Astrocyte (in vitro differentiated cells and primary cell): ENCODE results near the gene TOX3. TPM values are rescaled to one million over a fixed set of nuclear protein-coding genes. Genes with fewer than 3 reads are reported as not detected.

Source experiments
- DNase-seq: peaks from one replicate; pipeline ENCODE4 v3.0.0-alpha.2; 2010; ENCODE audit warnings: low read depth
- FAIRE-seq: peaks from 2 replicates; lab custom pipeline; 2011; peaks lifted over from hg19 to GRCh38; lab: Jason Lieb, UNC
- H2AFZ ChIP-seq: 2 replicates; pipeline ENCODE4 v1.6.0; 2012; ENCODE audit warnings: low read depth, low read length, inconsistent platforms
- H3K27ac ChIP-seq: 2 replicates; pipeline ENCODE4 v1.5.1; 2011; ENCODE audit warnings: low read depth, low read length, inconsistent platforms
- H3K27me3 ChIP-seq: 2 replicates; pipeline ENCODE4 v1.6.0; 2011; ENCODE audit warnings: low read length, inconsistent platforms; ENCODE audit not compliant: insufficient read depth
- H3K36me3 ChIP-seq: 2 replicates; pipeline ENCODE4 v1.5.1; 2011; ENCODE audit warnings: low read length, inconsistent platforms; ENCODE audit not compliant: insufficient read depth
- H3K4me1 ChIP-seq: 2 replicates; pipeline ENCODE4 v1.5.1; 2011; ENCODE audit warnings: low read length, inconsistent platforms; ENCODE audit not compliant: insufficient read depth
- H3K4me2 ChIP-seq: 2 replicates; pipeline ENCODE4 v1.6.0; 2012; ENCODE audit warnings: low read length, inconsistent platforms
- H3K4me3 ChIP-seq: 2 replicates; pipeline ENCODE4 v1.5.1; 2011; ENCODE audit warnings: low read depth, mild to moderate bottlenecking, low read length, inconsistent platforms; ENCODE audit not compliant: insufficient read depth
- H3K79me2 ChIP-seq: 2 replicates; pipeline ENCODE4 v1.6.0; 2012; ENCODE audit warnings: mild to moderate bottlenecking, low read length, inconsistent platforms; ENCODE audit not compliant: insufficient read depth
- H3K9ac ChIP-seq: 2 replicates; pipeline ENCODE4 v1.6.0; 2012; ENCODE audit warnings: mild to moderate bottlenecking, low read length, inconsistent platforms
- H3K9me3 ChIP-seq: 2 replicates; pipeline ENCODE4 v1.5.1; 2012; ENCODE audit warnings: low read depth, mild to moderate bottlenecking, low read length, inconsistent platforms; ENCODE audit not compliant: insufficient read depth
- H4K20me1 ChIP-seq: 2 replicates; pipeline ENCODE4 v1.6.0; 2012; ENCODE audit warnings: low read length, inconsistent platforms; ENCODE audit not compliant: insufficient read depth
- H3K27ac Mint-ChIP-seq: one replicate; pipeline ENCODE4 v1.8.0; 2021; ENCODE audit warnings: mild to moderate bottlenecking, mixed read lengths; ENCODE audit not compliant: unreplicated experiment
- H3K27me3 Mint-ChIP-seq: one replicate; pipeline ENCODE4 v1.8.0; 2021; ENCODE audit warnings: low read depth, mixed read lengths; ENCODE audit not compliant: unreplicated experiment
- H3K36me3 Mint-ChIP-seq: one replicate; pipeline ENCODE4 v1.8.0; 2021; ENCODE audit warnings: low read depth, mixed read lengths; ENCODE audit not compliant: unreplicated experiment
- H3K4me1 Mint-ChIP-seq: one replicate; pipeline ENCODE4 v1.8.0; 2021; ENCODE audit warnings: low read depth, mixed read lengths; ENCODE audit not compliant: unreplicated experiment
- H3K4me3 Mint-ChIP-seq: one replicate; pipeline ENCODE4 v1.8.0; 2021; ENCODE audit warnings: mild to moderate bottlenecking, moderate library complexity, mixed read lengths; ENCODE audit not compliant: unreplicated experiment
- H3K9me3 Mint-ChIP-seq: one replicate; pipeline ENCODE4 v1.8.0; 2021; ENCODE audit warnings: mild to moderate bottlenecking, mixed read lengths; ENCODE audit not compliant: unreplicated experiment
- CTCF ChIP-seq: IDR thresholded peaks from 2 replicates; pipeline ENCODE4 v1.5.1; 2011; ENCODE audit warnings: low read depth, mild to moderate bottlenecking, inconsistent platforms, low read length, moderate library complexity; ENCODE audit not compliant: insufficient read depth
- EZH2 ChIP-seq: IDR thresholded peaks from 2 replicates; pipeline ENCODE4 v1.6.1; 2012; ENCODE audit warnings: mild to moderate bottlenecking, low read length, inconsistent platforms; ENCODE audit not compliant: insufficient read depth
- total RNA-seq: library from RNA; stranded (reverse); gene quantifications from 2 replicates; pipeline ENCODE4 v1.2.1, GENCODE V29; 2021

The TOX3 gene
- total RNA-seq, 1 donor from 2014 or later, result 2.3 TPM

- Histone ChIP-seq H3K4me1 (peaks cover 2% of the 10 kb centered on the region), H3K36me3 (no peaks in the 10 kb centered on the region), H3K9me3 (no peaks in the 10 kb centered on the region), H3K4me3 (no peak overlapping the region), H3K27ac (no peak overlapping the region), H3K4me2 (no peak overlapping the region), H4K20me1 (no peaks in the 10 kb centered on the region), H3K9ac (no peak overlapping the region), H3K79me2 (no peaks in the 10 kb centered on the region), H3K27me3 (no peaks in the 10 kb centered on the region), H2AFZ (no peak overlapping the region)
- DNase-seq (no peak), FAIRE-seq (no peak)
- no peak for TF ChIP-seq CTCF
- TF ChIP-seq EZH2, result no peak
- no peak overlapping the region for H3K4me3 Mint-ChIP-seq
- H3K9me3 Mint-ChIP-seq, result no peaks in the 10 kb centered on the region
- no peaks in the 10 kb centered on the region for H3K27me3 Mint-ChIP-seq
- H3K36me3 Mint-ChIP-seq, result no peaks in the 10 kb centered on the region
- no peak overlapping the region for H3K27ac Mint-ChIP-seq
- peaks cover 5% of the 10 kb centered on the region for H3K4me1 Mint-ChIP-seq
These were observed 54.1 kb downstream of the TOX3 start for GRCh38 chr16:52492789-52493357.

- Mint-ChIP-seq H3K36me3 (no peaks in the 10 kb centered on the region), H3K4me1 (no peaks in the 10 kb centered on the region), H3K27me3 (no peaks in the 10 kb centered on the region), H3K27ac (no peak overlapping the region), H3K9me3 (no peaks in the 10 kb centered on the region), H3K4me3 (no peak overlapping the region)
- no peak overlapping the region for H3K4me3 ChIP-seq
- H3K9ac ChIP-seq, result no peak overlapping the region
- FAIRE-seq, result no peak
- no peak overlapping the region for H2AFZ ChIP-seq
- DNase-seq, result no peak
- no peak overlapping the region for H3K4me2 ChIP-seq
- TF ChIP-seq EZH2, result no peak
- no peak for TF ChIP-seq CTCF
- no peaks in the 10 kb centered on the region for H3K9me3 ChIP-seq
- no peak overlapping the region for H3K27ac ChIP-seq
- H3K36me3 ChIP-seq, result no peaks in the 10 kb centered on the region
- H3K79me2 ChIP-seq, result no peaks in the 10 kb centered on the region
- H3K27me3 ChIP-seq, result no peaks in the 10 kb centered on the region
- no peaks in the 10 kb centered on the region for H4K20me1 ChIP-seq
- no peaks in the 10 kb centered on the region for H3K4me1 ChIP-seq
These were observed 55.7 kb downstream of the TOX3 start for GRCh38 chr16:52491216-52491615.

GRCh38 chr16:52489894-52490293 lies 57.0 kb downstream of the TOX3 start:
- no peaks in the 10 kb centered on the region for H3K79me2 ChIP-seq

More at GRCh38 chr16:52489894-52490293, 57.0 kb downstream of the TOX3 start:
- no peaks in the 10 kb centered on the region for H3K9me3 Mint-ChIP-seq
- H3K36me3 Mint-ChIP-seq, result no peaks in the 10 kb centered on the region
- no peak for DNase-seq
- Histone ChIP-seq H3K9ac (no peak overlapping the region), H3K27me3 (no peaks in the 10 kb centered on the region), H2AFZ (no peak overlapping the region), H3K36me3 (no peaks in the 10 kb centered on the region), H3K4me1 (no peaks in the 10 kb centered on the region), H3K27ac (no peak overlapping the region), H3K9me3 (no peaks in the 10 kb centered on the region), H3K4me3 (no peak overlapping the region), H3K4me2 (no peak overlapping the region), H4K20me1 (no peaks in the 10 kb centered on the region)
- no peaks in the 10 kb centered on the region for H3K4me1 Mint-ChIP-seq
- no peak for TF ChIP-seq CTCF
- TF ChIP-seq EZH2, result no peak
- no peaks in the 10 kb centered on the region for H3K27me3 Mint-ChIP-seq
- H3K4me3 Mint-ChIP-seq, result no peak overlapping the region
- H3K27ac Mint-ChIP-seq, result no peak overlapping the region
- FAIRE-seq, result no peak
